ENCODE data around the gene CCDC57. TPM values are rescaled to one million over a fixed set of nuclear protein-coding genes. Genes with fewer than 3 reads are reported as not detected.
A peak's percentile ranks its signal among the peaks of the same experiment; 100 is the strongest.
"Not testable (repeated sequence)": the region's sequence is repeated elsewhere in the genome, so short reads cannot be mapped to it uniquely, and the experiment has no call there.

Gene CCDC57
- total RNA-seq, 6 experiments from 2014 or later: 10.1 to 37.4 (median 17.2) TPM

DNA sequence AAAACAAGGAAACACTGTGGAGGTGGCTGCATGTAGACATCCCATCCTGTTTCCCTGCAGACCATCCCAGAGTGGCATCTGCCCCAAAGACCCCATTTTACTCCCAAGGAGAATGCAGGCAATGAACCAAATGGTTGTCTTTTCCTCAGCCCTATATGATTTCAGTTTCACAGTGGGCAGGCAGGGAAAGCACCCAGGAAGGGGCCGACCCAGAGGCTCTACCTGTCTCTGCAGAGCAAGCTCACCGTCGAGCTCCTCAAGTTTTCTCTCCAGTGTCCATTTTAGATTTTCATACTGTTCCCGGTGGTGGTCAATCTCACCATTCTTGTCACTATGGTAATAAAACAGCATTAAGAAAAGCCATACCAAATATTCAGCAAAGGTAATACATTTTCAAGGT lies 14.6 kb downstream of the CCDC57 start:
- 76% methylated on average over 4 of the region's 4 CpGs for WGBS (ENCODE audit: insufficient coverage, low coverage, low lambda C conversion rate, missing lambda C conversion rate)
- ATAC-seq (no peak), DNase-seq (no peak)
- Histone ChIP-seq H3K4me3 (no peak overlapping the region), H3K27me3 (no peaks in the 10 kb centered on the region), H3K27ac (no peak overlapping the region), H3K4me1 (no peaks in the 10 kb centered on the region), H3K9me3 (no peaks in the 10 kb centered on the region), H3K36me3 (no peaks in the 10 kb centered on the region)
- intact Hi-C loops (cut with DNase I): loop anchor here in 1 of 2 donors (10.0 kb wide), 1 partner anchor 253 kb away; the partner anchor contains the start of gene MYADML2
- TF ChIP-seq POLR2A (IDR thresholded peaks at IDR 0.05): no peak
- TF ChIP-seq, protein P1, sequence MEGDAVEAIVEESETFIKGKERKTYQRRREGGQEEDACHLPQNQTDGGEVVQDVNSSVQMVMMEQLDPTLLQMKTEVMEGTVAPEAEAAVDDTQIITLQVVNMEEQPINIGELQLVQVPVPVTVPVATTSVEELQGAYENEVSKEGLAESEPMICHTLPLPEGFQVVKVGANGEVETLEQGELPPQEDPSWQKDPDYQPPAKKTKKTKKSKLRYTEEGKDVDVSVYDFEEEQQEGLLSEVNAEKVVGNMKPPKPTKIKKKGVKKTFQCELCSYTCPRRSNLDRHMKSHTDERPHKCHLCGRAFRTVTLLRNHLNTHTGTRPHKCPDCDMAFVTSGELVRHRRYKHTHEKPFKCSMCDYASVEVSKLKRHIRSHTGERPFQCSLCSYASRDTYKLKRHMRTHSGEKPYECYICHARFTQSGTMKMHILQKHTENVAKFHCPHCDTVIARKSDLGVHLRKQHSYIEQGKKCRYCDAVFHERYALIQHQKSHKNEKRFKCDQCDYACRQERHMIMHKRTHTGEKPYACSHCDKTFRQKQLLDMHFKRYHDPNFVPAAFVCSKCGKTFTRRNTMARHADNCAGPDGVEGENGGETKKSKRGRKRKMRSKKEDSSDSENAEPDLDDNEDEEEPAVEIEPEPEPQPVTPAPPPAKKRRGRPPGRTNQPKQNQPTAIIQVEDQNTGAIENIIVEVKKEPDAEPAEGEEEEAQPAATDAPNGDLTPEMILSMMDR (IDR thresholded peaks at IDR 0.05): no peak

DNA sequence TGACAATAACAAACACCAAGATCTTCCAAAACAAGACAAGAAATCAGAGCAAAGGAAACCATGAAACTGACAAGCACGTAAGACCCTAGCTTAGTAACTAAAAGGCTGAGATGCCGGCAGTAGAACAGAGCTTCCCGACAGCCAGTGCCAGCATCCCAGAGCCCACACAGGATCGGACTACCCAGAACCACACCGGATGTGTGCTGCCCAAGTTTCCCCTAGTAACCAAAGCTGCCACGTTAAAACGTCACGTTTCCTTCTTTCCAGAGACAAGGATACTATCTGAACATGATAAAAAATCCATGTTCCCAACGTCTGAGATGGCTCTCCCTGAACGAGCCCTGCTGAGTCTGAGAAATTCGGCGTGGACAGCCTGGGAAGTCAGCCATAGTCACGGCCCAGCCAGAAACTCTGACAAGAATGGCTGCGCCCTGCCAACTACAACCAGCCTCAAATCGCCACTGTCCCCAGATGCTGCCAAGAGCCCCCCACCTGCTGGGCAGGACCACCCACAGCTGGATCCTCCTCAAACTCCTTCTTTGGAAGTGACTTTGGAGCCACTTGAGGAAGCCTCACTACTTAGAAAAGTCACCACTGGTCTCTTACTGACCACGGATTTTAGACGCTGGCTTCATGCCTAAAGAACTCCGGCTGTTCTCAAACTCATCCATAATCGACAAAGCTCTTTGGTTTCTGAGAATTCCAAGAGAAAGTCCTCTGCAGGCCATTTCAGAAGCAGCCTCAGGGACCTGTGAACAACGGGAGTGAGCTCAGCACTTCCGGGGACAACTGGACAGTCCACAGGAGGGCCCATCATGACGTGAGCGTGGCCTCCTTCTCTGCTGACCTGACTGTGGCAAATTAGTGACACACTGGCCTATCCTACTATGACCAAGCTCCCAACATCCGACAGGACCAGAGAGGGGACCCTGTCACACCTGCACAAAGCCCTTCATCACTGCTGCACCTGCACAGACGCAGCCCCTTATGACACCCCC lies 16.7 kb downstream of the CCDC57 start:
- Histone ChIP-seq H3K27me3 (no peaks in the 10 kb centered on the region), H3K4me1 (no peaks in the 10 kb centered on the region), H3K9me3 (no peaks in the 10 kb centered on the region), H3K4me3 (no peak overlapping the region), H3K36me3 (no peaks in the 10 kb centered on the region), H3K27ac (no peak overlapping the region)
- intact Hi-C loops (cut with DNase I): loop anchor here in 1 of 2 donors (10.0 kb wide), 1 partner anchor 251 kb away; the partner anchor contains the start of gene MYADML2
- TF ChIP-seq, protein P1 (IDR thresholded peaks at IDR 0.05): no peak
- no peak for TF ChIP-seq POLR2A (IDR thresholded peaks at IDR 0.05)
- DNase-seq (no peak), ATAC-seq (no peak)
- WGBS (ENCODE audit: insufficient coverage, low coverage, low lambda C conversion rate, missing lambda C conversion rate): 75% methylated on average over 16 of the region's 25 CpGs

DNA sequence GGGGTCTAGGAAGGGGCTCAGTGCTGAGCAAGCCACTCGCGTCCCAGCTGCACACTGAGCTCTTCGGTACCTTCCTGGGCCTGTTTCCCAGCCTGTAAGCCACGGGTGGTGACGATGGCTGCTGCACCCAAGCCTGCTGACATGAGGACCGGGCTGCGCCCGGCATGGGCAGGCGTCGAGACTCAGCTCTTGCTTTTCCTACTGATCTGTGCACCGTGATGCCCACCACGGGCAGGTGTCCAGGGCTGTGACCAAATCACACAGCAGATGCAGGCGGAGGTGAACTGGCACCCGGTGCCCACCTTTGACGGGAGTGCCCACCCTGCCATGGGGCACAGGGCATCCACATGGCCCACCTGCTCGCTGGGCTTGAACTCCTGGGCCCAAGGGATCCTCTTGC lies 17.9 kb downstream of the CCDC57 start:
- no peak for TF ChIP-seq POLR2A (IDR thresholded peaks at IDR 0.05)
- TF ChIP-seq, protein P1 (IDR thresholded peaks at IDR 0.05): no peak
- H3K36me3 ChIP-seq: no peaks in the 10 kb centered on the region
- no peak for DNase-seq

DNA sequence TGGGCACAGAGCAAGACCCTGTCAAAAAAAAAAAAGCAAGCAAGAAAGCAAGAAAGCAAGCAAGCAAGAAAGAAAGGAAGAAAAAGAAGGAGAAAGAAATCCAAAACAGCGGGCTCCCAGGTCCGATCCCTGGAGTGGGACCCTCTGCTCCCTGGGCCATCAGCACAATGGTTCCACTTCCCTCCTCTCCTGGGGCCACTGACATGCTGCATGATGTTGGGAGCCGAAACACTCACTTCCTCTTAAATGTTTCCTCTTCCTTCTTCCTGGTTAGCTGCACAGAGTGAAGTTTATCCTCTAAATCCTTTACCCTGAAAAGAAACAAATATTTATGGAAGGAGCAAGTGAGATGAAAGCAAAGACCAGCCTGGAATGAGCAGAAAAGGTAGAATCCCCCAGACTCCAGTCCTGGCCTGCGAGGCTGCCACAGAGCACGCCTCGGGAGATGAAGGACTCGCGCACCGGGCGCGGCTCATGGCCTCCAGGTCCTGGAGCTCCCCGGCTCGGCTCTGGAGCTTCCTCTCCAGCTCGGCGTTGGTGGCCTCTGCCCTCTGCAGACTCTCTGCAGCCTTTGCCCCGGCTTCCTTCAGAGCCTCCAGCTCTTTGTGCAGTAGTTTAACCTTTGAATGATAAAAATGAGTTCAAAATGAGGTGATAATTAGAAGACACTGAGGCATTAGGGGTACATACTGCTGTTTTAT lies 19.0 kb downstream of the CCDC57 start:
- H3K27ac ChIP-seq: peak overlapping the region in 1 of 3 donors; percentile 13

More for the DNA sequence above, 17.9 kb downstream of the CCDC57 start:
- intact Hi-C loops (cut with DNase I): loop anchor here in 1 of 2 donors (10.0 kb wide), 1 partner anchor 250 kb away; the partner anchor contains the start of gene MYADML2
- no peak overlapping the region for H3K4me3 ChIP-seq
- H3K27me3 ChIP-seq: no peaks in the 10 kb centered on the region
- 100% methylated on average over 7 of the region's 16 CpGs for WGBS (ENCODE audit: insufficient coverage, low coverage, low lambda C conversion rate, missing lambda C conversion rate)
- no peaks in the 10 kb centered on the region for H3K4me1 ChIP-seq
- no peak overlapping the region for H3K27ac ChIP-seq
- H3K9me3 ChIP-seq: no peaks in the 10 kb centered on the region
- ATAC-seq: no peak

DNA sequence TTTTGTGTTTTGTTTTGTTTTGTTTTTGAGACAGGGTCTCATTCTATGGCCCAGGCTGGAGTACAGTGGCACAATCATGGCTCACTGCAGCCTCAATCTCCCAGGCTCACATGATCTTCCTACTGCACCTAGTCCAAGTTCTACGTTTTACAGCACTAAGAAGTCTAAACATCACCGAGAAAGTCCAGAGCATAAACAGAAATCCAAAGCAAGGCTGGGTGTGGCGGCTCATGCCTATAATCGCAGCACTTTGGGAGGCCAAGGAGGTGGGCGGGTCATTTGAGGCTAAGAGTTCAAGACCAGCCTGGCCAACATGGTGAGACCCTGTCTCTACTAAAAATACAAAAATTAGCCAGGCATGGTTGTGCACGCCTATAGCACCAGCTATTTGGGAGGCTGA lies 19.6 kb downstream of the CCDC57 start:
- DNase-seq, H3K27me3 ChIP-seq, H3K4me1 ChIP-seq, H3K4me3 ChIP-seq, H3K9me3 ChIP-seq, H3K27ac ChIP-seq, ATAC-seq, H3K36me3 ChIP-seq: not testable (repeated sequence)
- intact Hi-C loops (cut with DNase I): loop anchor here in 1 of 2 donors (10.0 kb wide), 1 partner anchor 248 kb away; the partner anchor contains the start of gene MYADML2
- whole genome bisulfite sequencing (ENCODE audit: insufficient coverage, low coverage, low lambda C conversion rate, missing lambda C conversion rate): 80% methylated on average over 5 of the region's 6 CpGs

More for the DNA sequence above, 19.0 kb downstream of the CCDC57 start:
- TF ChIP-seq POLR2A (IDR thresholded peaks at IDR 0.05): no peak
- TF ChIP-seq, protein P1 (IDR thresholded peaks at IDR 0.05): no peak
- Histone ChIP-seq H3K4me1 (peaks cover 0 to 3% (median 0%) of the 10 kb centered on the region in 4 donors), H3K36me3 (no peaks in the 10 kb centered on the region), H3K27me3 (no peaks in the 10 kb centered on the region), H3K9me3 (no peaks in the 10 kb centered on the region), H3K4me3 (peak overlapping the region in 2 of 3 donors; percentile 9 to 13)
- intact Hi-C loops (cut with DNase I): loop anchor here in 1 of 2 donors (10.0 kb wide), 1 partner anchor 249 kb away; the partner anchor contains the start of gene MYADML2
- ATAC-seq (peak; percentile 58 to 79 (median 72)), DNase-seq (no peak)
- 54% methylated on average over 6 of the region's 16 CpGs for WGBS (ENCODE audit: insufficient coverage, low coverage, low lambda C conversion rate, missing lambda C conversion rate)

All from right lobe of liver (tissue), 6 donors.